Panc1 (cell line): Measurements from ENCODE around the gene ZBTB7B. TPM values are rescaled to one million over a fixed set of nuclear protein-coding genes. Genes with fewer than 3 reads are reported as not detected.

Source experiments
- ATAC-seq: fragments of 200-7000 bp; cut with Tn5 transposase; 2 replicates; pipeline ENCODE4 v1.9.1; 2020; ENCODE audit warnings: mild to moderate bottlenecking, moderate library complexity
- BruUV-seq: library from RNA; stranded (reverse); fragments of 400-500 nt; replicated peaks from 2 replicates; lab custom pipeline; 2021; lab: Mats Ljungman, UMichigan
- CTCF ChIA-PET: fragments of 300-600 bp; sonication (Branson Sonifier 250); formaldehyde crosslinking; loops from one replicate; lab custom pipeline; 2022; ENCODE audit warnings: antibody characterized with exemption; lab: Charles Lee
- POLR2A ChIA-PET: fragments of 300-600 bp; sonication (Branson Sonifier 250); formaldehyde crosslinking; loops from one replicate; lab custom pipeline; 2022; ENCODE audit warnings: antibody characterized with exemption; lab: Charles Lee
- DNase-seq: peaks from one replicate; pipeline ENCODE4 v3.0.0-alpha.2; 2010; ENCODE audit warnings: low read depth, low spot score
- H3K27ac ChIP-seq: 2 replicates; pipeline ENCODE4 v1.5.1; 2011; ENCODE audit warnings: mild to moderate bottlenecking, low read length, inconsistent platforms
- H3K27me3 ChIP-seq: fragments of 200-500 bp; sonication (Bioruptor generic); 2 replicates; pipeline ENCODE4 v1.6.0; 2014; ENCODE audit warnings: low read length, inconsistent platforms; ENCODE audit not compliant: control insufficient read depth, insufficient read depth
- H3K36me3 ChIP-seq: fragments of 200-500 bp; sonication (Bioruptor generic); 2 replicates; pipeline ENCODE4 v1.5.1; 2014; ENCODE audit warnings: inconsistent platforms, mild to moderate bottlenecking, low read length, moderate library complexity; ENCODE audit not compliant: control insufficient read depth, insufficient read depth
- H3K4me1 ChIP-seq: 2 replicates; pipeline ENCODE4 v1.5.1; 2011; ENCODE audit warnings: inconsistent platforms, mild to moderate bottlenecking, low read length, moderate library complexity; ENCODE audit not compliant: control insufficient read depth, insufficient read depth
- H3K4me3 ChIP-seq, 2 experiments: 2 replicates each; pipeline ENCODE4 v1.5.1; 2011 to 2012; ENCODE audit warnings: low read depth in 2 of 2, low read length in 2 of 2, mild to moderate bottlenecking in 2 of 2, inconsistent platforms in 1 of 2, moderate library complexity in 1 of 2
- H3K9me3 ChIP-seq: fragments of 200-500 bp; sonication (Bioruptor generic); 2 replicates; pipeline ENCODE4 v1.5.1; 2014; ENCODE audit warnings: low read depth, mild to moderate bottlenecking, inconsistent platforms, low read length, moderate library complexity; ENCODE audit not compliant: control insufficient read depth, insufficient read depth
- POLR2AphosphoS5 ChIP-seq: IDR thresholded peaks from 2 replicates; pipeline ENCODE4 v1.6.1; 2012; ENCODE audit warnings: mild to moderate bottlenecking, low read depth, low read length, moderate library complexity
- SIN3A ChIP-seq: IDR thresholded peaks from 2 replicates; pipeline ENCODE4 v1.6.1; 2012; ENCODE audit warnings: low read depth, mild to moderate bottlenecking, low read length, moderate library complexity, borderline replicate concordance; ENCODE audit not compliant: insufficient read depth
- TCF7L2 ChIP-seq: IDR thresholded peaks from 2 replicates; pipeline ENCODE4 v1.6.1; 2011; ENCODE audit warnings: mild to moderate bottlenecking, low read depth, low read length, inconsistent platforms
- in situ Hi-C: cut with HindIII; loops from 2 replicates; pipeline ENCODE4 v1.10.0; 2016; ENCODE audit warnings: low sequenced_read_pairs, low pct_unique_long_range_greater_than_20kb
- intact Hi-C: fragments of 100-400 bp; cut with micrococcal nuclease; formaldehyde crosslinking; loops from one replicate; pipeline ENCODE4 v1.10.0; 2022; ENCODE audit not compliant: unreplicated experiment
- total RNA-seq: library from RNA; stranded (reverse); gene quantifications from one replicate; pipeline ENCODE4 v1.2.1, GENCODE V29; 2021; ENCODE audit not compliant: unreplicated experiment
- TF ChIP-seq, protein P1 (sequence below): fragments of 450-650 bp; IDR thresholded peaks from 2 replicates; pipeline ENCODE4 v1.5.1; 2017; ENCODE audit warnings: mild to moderate bottlenecking
- TF ChIP-seq, protein P2 (sequence below), 2 experiments: IDR thresholded peaks; 2 replicates each; pipeline ENCODE4 v1.6.1; 2011 to 2012; ENCODE audit warnings: low read depth in 2 of 2, control low read depth in 1 of 2, low read length in 1 of 2, mild to moderate bottlenecking in 1 of 2, moderate library complexity in 1 of 2; ENCODE audit not compliant: insufficient read depth in 1 of 2

The ZBTB7B gene
- total RNA-seq, 1 experiment from 2014 or later, result 55.8 TPM

DNA sequence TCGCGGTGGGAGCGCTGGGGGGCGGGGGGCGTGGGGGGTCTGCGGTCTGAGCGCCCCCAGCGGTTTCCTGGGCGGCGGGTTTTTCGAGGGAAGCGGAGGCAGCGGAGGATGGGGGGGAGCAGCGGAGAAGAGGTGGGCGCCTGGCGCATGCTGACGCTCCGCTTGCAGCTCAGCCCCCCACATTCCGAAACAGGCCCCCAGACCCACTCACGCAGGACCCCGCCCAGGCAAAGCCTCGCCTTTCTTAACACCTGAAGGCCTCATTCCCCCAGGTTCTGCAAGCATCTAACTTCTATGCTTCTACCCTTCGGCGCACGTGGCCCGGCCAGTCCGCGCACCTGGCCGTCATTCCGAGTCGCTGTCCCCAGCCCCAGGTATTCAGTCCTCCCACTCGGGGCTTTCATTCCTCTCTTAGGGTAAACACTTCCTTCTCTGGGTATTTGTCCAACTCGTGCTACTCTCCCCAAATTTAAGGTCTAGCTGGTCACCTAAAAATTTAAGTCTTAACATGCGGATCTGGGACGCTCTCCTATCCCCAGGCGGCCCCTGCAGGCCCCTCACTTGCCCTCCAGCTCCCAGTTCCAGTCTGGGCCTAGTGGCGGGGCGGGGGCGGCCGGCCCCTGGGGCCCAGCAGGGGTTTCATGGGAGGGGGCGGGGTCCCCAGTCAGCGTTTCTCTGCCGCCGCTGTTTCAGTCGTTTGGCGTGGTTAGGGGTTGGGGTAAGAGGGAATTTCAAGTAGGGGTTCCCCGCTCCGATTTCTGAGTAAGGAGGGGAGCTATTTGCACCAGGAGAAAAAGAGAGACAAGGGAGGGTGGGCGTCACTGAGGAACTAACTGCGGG lies 2.8 kb upstream of the ZBTB7B start:
- peak overlapping the region; percentile 69 to 74 for H3K4me3 ChIP-seq
- ChIA-PET CTCF (interaction anchor here (0.6 to 1.3 kb wide), 2 partner anchors 16 to 53 kb away, joined by 3 to 5 read pairs; partner anchors contain the start of gene FLAD1), POLR2A (interaction anchor here (0.6 to 1.0 kb wide), 2 partner anchors 17 to 208 kb away, joined by 3 to 10 read pairs; partner anchors contain the start of gene FLAD1)
- H3K4me1 ChIP-seq, result peaks cover 17% of the 10 kb centered on the region
- H3K27ac ChIP-seq, result peak overlapping the region; percentile 79
- BruUV-seq, result no TSS peak
- in situ Hi-C loops, result no loop called here
- DNase-seq, result no peak
- ATAC-seq, result no peak
- H3K27me3 ChIP-seq, result no peaks in the 10 kb centered on the region
- TF ChIP-seq SIN3A, result no peak
- TF ChIP-seq, protein P1, sequence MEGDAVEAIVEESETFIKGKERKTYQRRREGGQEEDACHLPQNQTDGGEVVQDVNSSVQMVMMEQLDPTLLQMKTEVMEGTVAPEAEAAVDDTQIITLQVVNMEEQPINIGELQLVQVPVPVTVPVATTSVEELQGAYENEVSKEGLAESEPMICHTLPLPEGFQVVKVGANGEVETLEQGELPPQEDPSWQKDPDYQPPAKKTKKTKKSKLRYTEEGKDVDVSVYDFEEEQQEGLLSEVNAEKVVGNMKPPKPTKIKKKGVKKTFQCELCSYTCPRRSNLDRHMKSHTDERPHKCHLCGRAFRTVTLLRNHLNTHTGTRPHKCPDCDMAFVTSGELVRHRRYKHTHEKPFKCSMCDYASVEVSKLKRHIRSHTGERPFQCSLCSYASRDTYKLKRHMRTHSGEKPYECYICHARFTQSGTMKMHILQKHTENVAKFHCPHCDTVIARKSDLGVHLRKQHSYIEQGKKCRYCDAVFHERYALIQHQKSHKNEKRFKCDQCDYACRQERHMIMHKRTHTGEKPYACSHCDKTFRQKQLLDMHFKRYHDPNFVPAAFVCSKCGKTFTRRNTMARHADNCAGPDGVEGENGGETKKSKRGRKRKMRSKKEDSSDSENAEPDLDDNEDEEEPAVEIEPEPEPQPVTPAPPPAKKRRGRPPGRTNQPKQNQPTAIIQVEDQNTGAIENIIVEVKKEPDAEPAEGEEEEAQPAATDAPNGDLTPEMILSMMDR, result 0 out of 2 replicates have a peak, but pooled peaks have one; percentile 43
- no peak for TF ChIP-seq POLR2AphosphoS5
- TF ChIP-seq, protein P2, sequence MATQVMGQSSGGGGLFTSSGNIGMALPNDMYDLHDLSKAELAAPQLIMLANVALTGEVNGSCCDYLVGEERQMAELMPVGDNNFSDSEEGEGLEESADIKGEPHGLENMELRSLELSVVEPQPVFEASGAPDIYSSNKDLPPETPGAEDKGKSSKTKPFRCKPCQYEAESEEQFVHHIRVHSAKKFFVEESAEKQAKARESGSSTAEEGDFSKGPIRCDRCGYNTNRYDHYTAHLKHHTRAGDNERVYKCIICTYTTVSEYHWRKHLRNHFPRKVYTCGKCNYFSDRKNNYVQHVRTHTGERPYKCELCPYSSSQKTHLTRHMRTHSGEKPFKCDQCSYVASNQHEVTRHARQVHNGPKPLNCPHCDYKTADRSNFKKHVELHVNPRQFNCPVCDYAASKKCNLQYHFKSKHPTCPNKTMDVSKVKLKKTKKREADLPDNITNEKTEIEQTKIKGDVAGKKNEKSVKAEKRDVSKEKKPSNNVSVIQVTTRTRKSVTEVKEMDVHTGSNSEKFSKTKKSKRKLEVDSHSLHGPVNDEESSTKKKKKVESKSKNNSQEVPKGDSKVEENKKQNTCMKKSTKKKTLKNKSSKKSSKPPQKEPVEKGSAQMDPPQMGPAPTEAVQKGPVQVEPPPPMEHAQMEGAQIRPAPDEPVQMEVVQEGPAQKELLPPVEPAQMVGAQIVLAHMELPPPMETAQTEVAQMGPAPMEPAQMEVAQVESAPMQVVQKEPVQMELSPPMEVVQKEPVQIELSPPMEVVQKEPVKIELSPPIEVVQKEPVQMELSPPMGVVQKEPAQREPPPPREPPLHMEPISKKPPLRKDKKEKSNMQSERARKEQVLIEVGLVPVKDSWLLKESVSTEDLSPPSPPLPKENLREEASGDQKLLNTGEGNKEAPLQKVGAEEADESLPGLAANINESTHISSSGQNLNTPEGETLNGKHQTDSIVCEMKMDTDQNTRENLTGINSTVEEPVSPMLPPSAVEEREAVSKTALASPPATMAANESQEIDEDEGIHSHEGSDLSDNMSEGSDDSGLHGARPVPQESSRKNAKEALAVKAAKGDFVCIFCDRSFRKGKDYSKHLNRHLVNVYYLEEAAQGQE (IDR thresholded peaks at IDR 0.05; ENCODE audit: insufficient read depth in 1 of 2, low read depth in 2 of 2, low read length in 1 of 2), result no peak
- intact Hi-C loops, result loop anchor here (5.0 kb wide), 1 partner anchor 272 kb away; no protein-coding TSS in a partner anchor
- H3K36me3 ChIP-seq, result peaks cover 3% of the 10 kb centered on the region; the same call in 1 of the 2 replicates
- H3K9me3 ChIP-seq, result no peaks in the 10 kb centered on the region

DNA sequence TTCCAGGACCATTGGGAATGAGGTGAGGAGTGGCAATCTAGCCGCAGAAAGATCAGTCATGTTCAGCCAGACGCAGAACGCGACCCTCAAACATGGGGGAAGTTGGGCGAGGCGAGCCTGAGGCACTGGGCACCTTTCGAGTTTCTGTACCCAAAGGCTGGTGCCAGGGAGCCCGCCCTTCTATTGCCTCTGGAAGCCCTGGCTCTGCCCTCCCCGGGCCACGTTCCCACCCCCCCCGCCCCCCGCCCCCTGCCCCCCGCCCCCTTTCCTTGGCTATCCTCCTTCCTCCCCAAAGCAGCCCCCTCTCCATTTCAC lies 2.2 kb upstream of the ZBTB7B start:
- peaks cover 22% of the 10 kb centered on the region for H3K4me1 ChIP-seq
- TF ChIP-seq SIN3A (no peak), POLR2AphosphoS5 (no peak), TCF7L2 (no peak)
- TF ChIP-seq, protein P1, result no peak
- TF ChIP-seq, protein P2 (IDR thresholded peaks at IDR 0.05; ENCODE audit: insufficient read depth in 1 of 2, low read depth in 2 of 2, low read length in 1 of 2), result no peak
- peak overlapping the region; percentile 69 to 74 for H3K4me3 ChIP-seq
- CTCF ChIA-PET, result no interaction called here
- no peaks in the 10 kb centered on the region for H3K27me3 ChIP-seq
- BruUV-seq, result no TSS peak
- ATAC-seq (no peak), DNase-seq (no peak)
- in situ Hi-C loops, result no loop called here
- intact Hi-C loops, result loop anchor here (5.0 kb wide), 1 partner anchor 273 kb away; no protein-coding TSS in a partner anchor
- H3K9me3 ChIP-seq, result no peaks in the 10 kb centered on the region
- H3K36me3 ChIP-seq, result peaks cover 3% of the 10 kb centered on the region; the same call in 1 of the 2 replicates
- H3K27ac ChIP-seq, result peak overlapping the region; percentile 94
- POLR2A ChIA-PET, result interaction anchor here (1.0 kb wide), 1 partner anchor 18 kb away, joined by 10 read pairs; the partner anchor contains the start of gene FLAD1
